OCI-LY3 (cell line): Measurements from ENCODE around the gene JAZF1.

Experiments
- H2AFZ ChIP-seq: fragments of 200-600, 300-600 bp; shearing (Covaris generic); 2 replicates; pipeline ENCODE4 v1.6.0; 2014; ENCODE audit warnings: antibody characterized with exemption, low read depth, low read length
- H3K27ac ChIP-seq: fragments of 200-600, 300-600 bp; sonication (generic); 2 replicates; pipeline ENCODE4 v1.5.1; 2014; ENCODE audit warnings: mild to moderate bottlenecking, low read length, moderate library complexity, mixed read lengths
- H3K27me3 ChIP-seq: fragments of 200-600, 300-600 bp; sonication (generic); 2 replicates; pipeline ENCODE4 v1.6.1; 2014; ENCODE audit warnings: low read depth, low read length, mixed read lengths
- H3K36me3 ChIP-seq: fragments of 200-600, 300-600 bp; sonication (generic); replicated peaks from 2 replicates; pipeline ENCODE3; 2014; ENCODE audit warnings: low read depth, low read length, mixed read lengths
- H3K4me1 ChIP-seq: fragments of 300-600, 200-600 bp; sonication (generic); 2 replicates; pipeline ENCODE4 v1.6.1; 2014; ENCODE audit warnings: low read length, mixed read lengths
- H3K4me2 ChIP-seq: fragments of 200-600, 300-600 bp; sonication (generic); 2 replicates; pipeline ENCODE4 v1.6.1; 2014; ENCODE audit warnings: low read length, mixed read lengths
- H3K4me3 ChIP-seq: fragments of 300-600, 200-600 bp; sonication (generic); 2 replicates; pipeline ENCODE4 v1.5.1; 2014; ENCODE audit warnings: antibody characterized with exemption, mild to moderate bottlenecking, low read length, moderate library complexity
- H3K79me2 ChIP-seq: fragments of 300-600, 200-600 bp; shearing (Covaris generic); 2 replicates; pipeline ENCODE4 v1.6.1; 2014; ENCODE audit warnings: mild to moderate bottlenecking, low read length, mixed read lengths
- H3K9ac ChIP-seq: fragments of 300-600, 200-600 bp; shearing (Covaris generic); 2 replicates; pipeline ENCODE4 v1.6.0; 2014; ENCODE audit warnings: mild to moderate bottlenecking, low read length, moderate library complexity
- H3K9me3 ChIP-seq: fragments of 200-600, 300-600 bp; shearing (Covaris generic); 2 replicates; pipeline ENCODE4 v1.6.1; 2014; ENCODE audit warnings: low read length, mixed read lengths; ENCODE audit not compliant: insufficient read depth
- H4K20me1 ChIP-seq: fragments of 200-600, 300-600 bp; sonication (generic); 2 replicates; pipeline ENCODE4 v1.6.1; 2016; ENCODE audit warnings: low read length, mixed read lengths; ENCODE audit not compliant: insufficient read depth
- CTCF ChIP-seq: fragments of 200-600, 300-600 bp; sonication (generic); IDR thresholded peaks from 2 replicates; pipeline ENCODE4 v1.5.1; 2014; ENCODE audit warnings: antibody characterized with exemption, low read length, low read depth
- EZH2phosphoT487 ChIP-seq: fragments of 200-600 bp; shearing (Covaris generic); IDR thresholded peaks from 2 replicates; pipeline ENCODE4 v1.6.1; 2018; ENCODE audit warnings: antibody characterized with exemption, mixed run types, low read depth

The JAZF1 gene

GRCh38 chr7:27869056-27869455 lies 311.5 kb downstream of the JAZF1 start:
- H3K9me3 ChIP-seq: no peaks in the 10 kb centered on the region
- H3K4me1 ChIP-seq: no peaks in the 10 kb centered on the region
- H3K36me3 ChIP-seq: no peaks in the 10 kb centered on the region
- H4K20me1 ChIP-seq: no peaks in the 10 kb centered on the region
- H3K27me3 ChIP-seq: no peaks in the 10 kb centered on the region
- no peak for TF ChIP-seq EZH2phosphoT487
- no peak for TF ChIP-seq CTCF
- no peak overlapping the region for H3K4me2 ChIP-seq
- H3K27ac ChIP-seq: no peak overlapping the region
- no peaks in the 10 kb centered on the region for H3K79me2 ChIP-seq
- H2AFZ ChIP-seq: no peak overlapping the region
- H3K9ac ChIP-seq: no peak overlapping the region
- H3K4me3 ChIP-seq: no peak overlapping the region

GRCh38 chr7:27868131-27868550 lies 312.5 kb downstream of the JAZF1 start:
- Histone ChIP-seq H3K4me3 (no peak overlapping the region), H3K79me2 (no peaks in the 10 kb centered on the region), H3K27ac (no peak overlapping the region), H4K20me1 (no peaks in the 10 kb centered on the region), H3K9me3 (no peaks in the 10 kb centered on the region), H2AFZ (no peak overlapping the region), H3K4me1 (no peaks in the 10 kb centered on the region), H3K4me2 (no peak overlapping the region), H3K36me3 (no peaks in the 10 kb centered on the region), H3K27me3 (no peaks in the 10 kb centered on the region), H3K9ac (no peak overlapping the region)
- TF ChIP-seq EZH2phosphoT487 (no peak), CTCF (no peak)

- Histone ChIP-seq H3K27ac (no peak overlapping the region), H3K9me3 (no peaks in the 10 kb centered on the region), H3K9ac (no peak overlapping the region), H3K79me2 (no peaks in the 10 kb centered on the region), H3K4me2 (no peak overlapping the region), H3K27me3 (no peaks in the 10 kb centered on the region), H2AFZ (no peak overlapping the region), H4K20me1 (no peaks in the 10 kb centered on the region), H3K4me3 (no peak overlapping the region), H3K36me3 (no peaks in the 10 kb centered on the region), H3K4me1 (no peaks in the 10 kb centered on the region)
- TF ChIP-seq CTCF: no peak
- TF ChIP-seq EZH2phosphoT487: no peak
Observed at GRCh38 chr7:27866828-27867672, 313.5 kb downstream of the JAZF1 start.

- Histone ChIP-seq H3K27me3 (no peaks in the 10 kb centered on the region), H3K4me2 (no peak overlapping the region), H3K36me3 (no peaks in the 10 kb centered on the region), H3K9ac (no peak overlapping the region), H3K79me2 (no peaks in the 10 kb centered on the region), H3K9me3 (no peaks in the 10 kb centered on the region), H4K20me1 (no peaks in the 10 kb centered on the region), H3K4me1 (no peaks in the 10 kb centered on the region), H2AFZ (no peak overlapping the region), H3K27ac (no peak overlapping the region), H3K4me3 (no peak overlapping the region)
- TF ChIP-seq CTCF: no peak
- no peak for TF ChIP-seq EZH2phosphoT487
Observed at GRCh38 chr7:27866256-27866655, 314.3 kb downstream of the JAZF1 start.
